ENCODE measurements around the gene SETD2.
A peak's percentile ranks its signal among the peaks of the same experiment; 100 is the strongest.

SETD2 gene

DNA sequence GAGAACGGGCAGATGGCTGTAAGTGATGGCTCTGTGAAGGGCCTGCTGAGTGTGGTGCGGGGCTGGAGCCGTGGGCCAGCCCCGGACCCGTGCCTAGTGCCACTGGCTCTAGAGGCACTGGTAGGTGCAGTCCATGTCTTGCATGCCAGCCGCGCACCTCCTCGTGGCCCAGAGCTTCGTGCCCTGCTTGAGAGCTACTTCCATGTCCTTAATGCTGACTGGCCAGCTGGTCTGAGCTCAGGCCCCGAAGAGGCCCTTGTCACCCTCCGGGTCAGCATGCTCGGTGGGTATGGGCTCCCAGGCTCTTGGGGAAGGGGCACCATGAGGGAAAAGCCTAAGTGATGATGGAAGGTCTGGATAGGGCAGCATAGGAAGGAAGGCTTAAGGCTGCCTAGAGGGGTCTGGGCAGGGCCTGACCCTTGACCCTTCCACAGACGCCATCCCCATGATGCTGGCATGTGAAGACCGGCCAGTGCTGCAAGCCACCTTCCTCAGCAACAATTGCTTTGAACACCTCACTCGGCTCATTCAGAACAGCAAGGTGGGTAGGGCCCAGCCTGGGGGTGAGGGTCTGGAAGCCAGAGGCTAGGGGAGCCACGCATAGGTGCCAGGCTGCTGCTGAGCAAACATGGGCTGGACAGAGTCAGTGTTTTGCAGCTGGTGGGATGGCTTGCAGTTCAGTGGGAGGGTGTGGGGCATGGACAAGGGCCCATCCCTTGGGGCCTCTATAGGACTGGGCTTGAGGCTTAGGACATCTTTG lies 172.3 kb downstream of the SETD2 start:
- no peaks in the 10 kb centered on the region for H3K36me3 Mint-ChIP-seq (ENCODE audit: low read depth)
- no peaks in the 10 kb centered on the region for H3K9me3 Mint-ChIP-seq
- DNase-seq = no peak
- peaks cover 13% of the 10 kb centered on the region for H3K4me1 Mint-ChIP-seq
- no peaks in the 10 kb centered on the region for H3K27me3 Mint-ChIP-seq (ENCODE audit: low read depth, poor library complexity)
- H3K4me3 Mint-ChIP-seq = no peak overlapping the region
- H3K27ac Mint-ChIP-seq = no peak overlapping the region
- TF ChIP-seq CTCF (IDR thresholded peaks at IDR 0.05) = no peak

DNA sequence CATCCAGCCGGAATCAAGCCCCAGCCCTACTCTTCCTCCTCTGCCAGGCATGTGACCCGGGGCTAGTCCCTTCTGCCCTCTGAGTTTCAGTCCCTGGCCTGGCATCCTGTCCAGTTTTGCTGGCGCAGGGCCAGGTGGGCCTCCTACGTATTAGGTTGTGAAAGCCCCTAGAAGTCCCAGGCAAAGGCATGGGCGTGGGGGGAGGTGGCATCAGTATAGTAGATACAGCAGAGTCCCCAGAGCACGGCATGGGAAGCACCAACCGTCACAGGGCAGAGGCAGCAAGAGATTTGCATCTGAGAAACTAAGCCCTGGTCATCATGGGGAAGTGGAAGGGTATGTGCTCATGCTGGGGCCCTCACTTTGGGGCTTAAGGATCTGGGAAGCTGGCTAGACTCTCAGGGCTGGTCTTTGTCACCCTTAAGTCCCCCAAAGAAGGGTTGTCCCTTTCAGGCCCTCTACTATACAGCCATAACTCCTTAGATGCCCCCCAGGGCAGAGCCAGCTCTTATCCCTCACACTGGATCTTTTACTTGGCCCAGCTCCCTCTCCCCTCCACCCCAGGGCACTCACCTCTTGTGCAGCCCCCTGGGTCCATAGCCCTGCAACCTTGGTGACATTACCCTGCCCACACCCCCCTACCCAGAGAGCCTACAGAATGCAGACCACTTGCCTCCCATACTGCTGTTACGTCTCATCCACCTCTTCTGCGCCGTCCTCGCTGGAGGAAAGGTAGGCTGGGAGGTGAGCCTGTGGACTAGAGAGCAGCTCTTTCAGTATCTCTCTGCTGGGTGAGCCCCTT lies 173.1 kb downstream of the SETD2 start:
- no peaks in the 10 kb centered on the region for H3K9me3 Mint-ChIP-seq
- no peak for TF ChIP-seq CTCF (IDR thresholded peaks at IDR 0.05)
- H3K4me3 Mint-ChIP-seq = no peak overlapping the region
- peaks cover 19% of the 10 kb centered on the region for H3K4me1 Mint-ChIP-seq
- no peaks in the 10 kb centered on the region for H3K36me3 Mint-ChIP-seq (ENCODE audit: low read depth)
- peaks cover 4% of the 10 kb centered on the region for H3K27me3 Mint-ChIP-seq (ENCODE audit: low read depth, poor library complexity)
- peak overlapping the region; percentile 47 for H3K27ac Mint-ChIP-seq
- DNase-seq = no peak

DNA sequence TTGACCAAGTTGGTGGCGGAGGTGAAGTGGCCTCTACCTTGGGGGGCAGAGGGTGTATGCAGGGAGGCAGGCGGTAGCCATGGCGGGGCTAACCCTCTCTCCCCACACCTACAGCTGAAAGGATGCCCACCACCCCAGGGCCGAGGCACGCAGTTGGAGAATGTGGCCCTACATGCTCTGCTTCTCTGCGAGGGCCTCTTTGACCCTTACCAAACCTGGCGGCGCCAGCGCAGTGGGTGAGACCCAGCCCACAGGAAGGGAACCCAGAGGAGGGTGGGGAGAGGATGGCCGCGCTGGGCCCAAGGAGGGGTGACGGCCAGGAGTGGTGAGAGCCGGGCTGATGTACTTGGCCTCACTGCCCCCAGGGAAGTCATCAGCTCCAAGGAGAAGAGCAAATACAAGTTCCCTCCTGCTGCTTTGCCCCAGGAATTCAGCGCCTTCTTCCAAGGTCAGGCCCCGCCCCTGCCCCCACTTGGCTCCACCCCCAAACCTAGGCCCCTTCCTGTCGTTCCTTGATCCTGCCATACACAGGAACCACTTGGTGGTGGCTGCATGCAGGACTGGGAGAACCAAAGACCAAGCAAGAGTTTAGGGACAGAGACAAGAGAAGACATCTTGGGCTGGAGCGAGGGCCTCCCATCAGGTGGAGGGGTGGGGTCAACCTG lies 174.6 kb downstream of the SETD2 start:
- Mint-ChIP-seq H3K9me3 (no peaks in the 10 kb centered on the region), H3K27ac (no peak overlapping the region), H3K4me3 (no peak overlapping the region), H3K4me1 (peaks cover 25% of the 10 kb centered on the region), H3K27me3 (ENCODE audit: low read depth, poor library complexity) (peaks cover 4% of the 10 kb centered on the region), H3K36me3 (ENCODE audit: low read depth) (no peaks in the 10 kb centered on the region)
- DNase-seq = no peak
- TF ChIP-seq CTCF (IDR thresholded peaks at IDR 0.05) = no peak

DNA sequence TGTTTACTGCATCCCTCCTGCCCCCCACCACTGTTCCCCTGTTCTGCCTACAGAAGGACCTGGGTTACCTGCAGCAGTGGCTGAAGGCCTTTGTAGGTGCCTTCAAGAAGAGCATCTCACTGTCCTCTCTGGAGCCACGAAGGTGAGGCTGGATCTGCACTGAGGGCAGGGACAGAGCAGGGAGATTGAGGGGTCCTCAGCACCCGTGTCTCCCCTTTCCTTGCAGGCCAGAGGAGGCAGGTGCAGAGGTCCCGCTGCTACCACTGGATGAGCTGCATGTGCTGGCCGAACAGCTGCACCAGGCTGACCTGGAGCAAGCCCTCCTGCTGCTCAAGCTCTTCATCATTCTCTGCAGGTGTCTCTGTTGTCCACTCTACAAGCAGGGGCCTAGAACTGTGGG lies 175.3 kb downstream of the SETD2 start:
- Mint-ChIP-seq H3K36me3 (ENCODE audit: low read depth) (no peaks in the 10 kb centered on the region), H3K27me3 (ENCODE audit: low read depth, poor library complexity) (peaks cover 4% of the 10 kb centered on the region), H3K9me3 (no peaks in the 10 kb centered on the region), H3K4me3 (no peak overlapping the region), H3K4me1 (peaks cover 32% of the 10 kb centered on the region), H3K27ac (no peak overlapping the region)
- DNase-seq = no peak
- TF ChIP-seq CTCF (IDR thresholded peaks at IDR 0.05) = no peak

GRCh38 chr3:46987743-46988401 lies 176.0 kb downstream of the SETD2 start:
- H3K27me3 Mint-ChIP-seq (ENCODE audit: low read depth, poor library complexity) = peaks cover 4% of the 10 kb centered on the region
- H3K4me1 Mint-ChIP-seq = peaks cover 34% of the 10 kb centered on the region
- DNase-seq = no peak
- H3K9me3 Mint-ChIP-seq = no peaks in the 10 kb centered on the region
- no peak for TF ChIP-seq CTCF (IDR thresholded peaks at IDR 0.05)
- no peak overlapping the region for H3K4me3 Mint-ChIP-seq
- H3K27ac Mint-ChIP-seq = no peak overlapping the region
- H3K36me3 Mint-ChIP-seq (ENCODE audit: low read depth) = no peaks in the 10 kb centered on the region
